ENCODE results near the gene PCDHGA10.
A peak's percentile ranks its signal among the peaks of the same experiment; 100 is the strongest.
"Not testable (repeated sequence)": the region's sequence is repeated elsewhere in the genome, so short reads cannot be mapped to it uniquely, and the experiment has no call there.

The PCDHGA10 gene

DNA sequence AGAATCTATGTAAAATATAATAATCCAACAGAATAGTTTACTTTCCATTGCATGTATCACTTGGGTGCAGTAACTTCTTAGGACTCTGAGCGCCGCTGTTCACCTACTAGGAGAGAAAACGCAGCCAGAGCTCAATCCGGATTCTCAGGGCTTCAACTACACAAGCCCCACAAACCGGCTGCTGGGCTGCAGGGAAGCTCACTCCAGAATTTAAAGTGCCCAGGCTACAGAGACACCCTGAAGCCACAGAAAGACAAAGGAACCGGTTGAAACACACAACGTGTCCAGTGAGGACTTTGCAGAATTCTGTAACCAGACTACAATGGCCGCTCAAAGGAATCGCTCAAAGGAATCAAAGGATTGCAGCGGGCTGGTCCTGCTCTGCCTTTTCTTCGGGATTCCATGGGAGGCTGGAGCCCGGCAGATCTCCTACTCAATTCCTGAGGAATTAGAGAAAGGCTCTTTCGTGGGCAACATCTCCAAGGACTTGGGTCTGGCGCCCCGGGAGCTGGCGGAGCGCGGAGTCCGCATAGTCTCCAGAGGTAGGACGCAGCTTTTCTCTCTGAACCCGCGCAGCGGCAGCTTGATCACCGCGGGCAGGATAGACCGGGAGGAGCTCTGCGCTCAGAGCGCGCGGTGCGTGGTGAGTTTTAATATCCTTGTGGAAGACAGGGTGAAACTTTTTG lies at the start of gene PCDHGA10:
PCDHGA10 (plus strand) TSS at position 134 of the 686 bp plus-strand sequence; CDS start at position 323, 189 bp downstream.
- FAIRE-seq, result peak; percentile 23
- DNase-seq (ENCODE audit: insufficient read length, low spot score), result peak; percentile 68

DNA sequence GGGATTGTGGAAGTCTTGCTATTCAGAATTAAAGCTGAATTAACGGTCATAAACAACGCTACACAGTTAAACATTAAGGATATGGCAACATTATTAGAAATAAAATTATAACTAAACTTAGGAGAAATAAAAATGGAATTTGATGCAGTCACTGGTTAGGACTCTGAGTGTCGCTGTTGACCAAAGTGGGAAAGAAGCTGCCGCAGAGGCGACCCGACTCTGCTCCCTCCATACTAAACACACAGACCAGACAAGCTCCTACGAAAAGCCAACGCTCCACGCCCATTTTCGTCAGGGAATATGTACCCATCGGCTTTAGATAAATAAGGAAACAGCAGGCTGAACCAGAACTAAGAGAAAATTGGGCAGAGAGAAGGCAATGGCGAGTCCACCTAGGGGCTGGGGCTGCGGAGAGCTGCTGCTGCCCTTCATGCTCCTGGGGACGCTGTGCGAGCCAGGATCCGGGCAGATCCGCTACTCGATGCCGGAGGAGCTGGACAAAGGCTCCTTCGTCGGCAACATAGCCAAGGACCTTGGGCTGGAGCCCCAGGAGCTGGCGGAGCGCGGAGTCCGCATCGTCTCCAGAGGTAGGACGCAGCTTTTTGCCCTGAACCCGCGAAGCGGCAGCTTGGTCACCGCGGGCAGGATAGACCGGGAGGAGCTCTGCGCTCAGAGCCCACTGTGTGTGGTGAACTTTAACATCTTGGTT lies 48.7 kb upstream of the PCDHGA10 start, which contains the start of gene PCDHGA5:
PCDHGA5 (plus strand) TSS at position 211 of the 709 bp plus-strand sequence; CDS start at position 380, 169 bp downstream.
- DNase-seq (ENCODE audit: insufficient read length, low spot score), result no peak
- FAIRE-seq, result no peak

DNA sequence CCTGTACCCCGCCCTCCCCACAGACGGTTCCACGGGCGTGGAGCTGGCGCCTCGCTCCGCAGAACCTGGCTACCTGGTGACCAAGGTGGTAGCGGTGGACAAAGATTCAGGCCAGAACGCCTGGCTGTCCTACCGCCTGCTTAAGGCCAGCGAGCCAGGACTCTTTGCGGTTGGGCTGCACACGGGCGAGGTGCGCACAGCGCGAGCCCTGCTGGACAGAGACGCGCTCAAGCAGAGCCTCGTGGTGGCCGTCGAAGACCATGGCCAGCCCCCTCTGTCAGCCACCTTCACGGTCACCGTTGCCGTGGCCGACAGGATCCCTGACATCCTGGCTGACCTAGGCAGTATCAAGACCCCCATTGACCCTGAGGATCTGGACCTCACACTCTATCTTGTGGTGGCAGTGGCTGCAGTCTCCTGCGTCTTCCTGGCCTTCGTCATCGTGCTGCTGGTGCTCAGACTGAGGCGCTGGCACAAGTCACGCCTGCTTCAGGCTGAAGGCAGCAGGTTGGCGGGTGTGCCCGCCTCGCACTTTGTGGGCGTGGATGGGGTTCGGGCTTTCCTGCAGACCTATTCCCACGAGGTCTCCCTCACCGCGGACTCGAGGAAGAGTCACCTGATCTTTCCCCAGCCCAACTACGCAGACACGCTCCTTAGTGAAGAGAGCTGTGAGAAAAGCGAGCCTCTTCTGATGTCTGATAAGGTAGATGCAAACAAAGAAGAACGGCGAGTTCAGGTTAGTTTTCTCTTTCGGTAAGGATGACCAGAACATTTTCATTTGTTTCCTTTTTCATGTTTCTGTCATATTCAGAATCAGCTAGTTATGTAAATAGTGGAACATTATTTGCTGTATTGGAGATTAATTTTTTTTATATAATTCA lies 46.5 kb upstream of the PCDHGA10 start:
- FAIRE-seq, result no peak
- DNase-seq (ENCODE audit: insufficient read length, low spot score), result no peak

DNA sequence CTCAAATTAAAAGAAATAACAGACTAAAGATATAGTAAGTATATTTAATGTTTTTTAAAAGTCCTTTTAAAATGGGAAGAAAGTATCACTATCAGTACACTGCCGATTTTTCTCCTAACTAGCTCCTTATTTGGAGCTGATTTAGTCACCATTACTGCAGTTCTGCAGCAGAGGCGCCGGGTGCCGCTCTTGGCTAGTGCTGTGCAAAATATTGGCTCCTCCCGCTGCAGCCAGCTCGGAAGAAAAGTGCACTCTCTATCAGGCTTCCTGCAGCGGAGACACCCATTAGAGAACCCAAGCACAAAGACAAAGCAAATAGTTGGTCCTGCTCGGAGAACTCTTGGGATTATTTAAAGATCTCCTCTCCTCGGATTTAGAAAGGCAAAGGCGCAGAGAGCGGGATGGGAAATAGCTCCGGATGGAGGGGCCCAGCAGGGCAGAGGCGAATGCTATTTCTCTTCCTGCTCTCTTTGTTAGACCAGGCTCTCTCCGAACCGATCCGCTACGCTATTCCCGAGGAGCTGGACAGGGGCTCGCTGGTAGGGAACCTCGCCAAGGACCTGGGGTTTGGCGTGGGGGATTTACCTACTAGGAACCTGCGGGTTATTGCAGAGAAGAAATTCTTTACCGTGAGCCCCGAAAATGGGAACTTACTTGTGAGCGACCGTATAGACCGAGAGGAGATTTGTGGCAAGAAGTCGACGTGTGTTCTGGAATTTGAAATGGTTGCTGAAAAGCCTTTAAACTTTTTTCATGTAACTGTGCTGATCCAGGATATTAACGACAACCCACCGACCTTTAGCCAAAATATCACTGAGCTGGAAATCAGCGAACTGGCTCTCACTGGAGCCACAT lies 42.6 kb upstream of the PCDHGA10 start, which contains the start of gene PCDHGB3:
PCDHGB3 (plus strand) TSS at position 249 of the 855 bp plus-strand sequence; CDS start at position 402, 153 bp downstream.
- FAIRE-seq (no peak), DNase-seq (ENCODE audit: insufficient read length, low spot score) (no peak)

DNA sequence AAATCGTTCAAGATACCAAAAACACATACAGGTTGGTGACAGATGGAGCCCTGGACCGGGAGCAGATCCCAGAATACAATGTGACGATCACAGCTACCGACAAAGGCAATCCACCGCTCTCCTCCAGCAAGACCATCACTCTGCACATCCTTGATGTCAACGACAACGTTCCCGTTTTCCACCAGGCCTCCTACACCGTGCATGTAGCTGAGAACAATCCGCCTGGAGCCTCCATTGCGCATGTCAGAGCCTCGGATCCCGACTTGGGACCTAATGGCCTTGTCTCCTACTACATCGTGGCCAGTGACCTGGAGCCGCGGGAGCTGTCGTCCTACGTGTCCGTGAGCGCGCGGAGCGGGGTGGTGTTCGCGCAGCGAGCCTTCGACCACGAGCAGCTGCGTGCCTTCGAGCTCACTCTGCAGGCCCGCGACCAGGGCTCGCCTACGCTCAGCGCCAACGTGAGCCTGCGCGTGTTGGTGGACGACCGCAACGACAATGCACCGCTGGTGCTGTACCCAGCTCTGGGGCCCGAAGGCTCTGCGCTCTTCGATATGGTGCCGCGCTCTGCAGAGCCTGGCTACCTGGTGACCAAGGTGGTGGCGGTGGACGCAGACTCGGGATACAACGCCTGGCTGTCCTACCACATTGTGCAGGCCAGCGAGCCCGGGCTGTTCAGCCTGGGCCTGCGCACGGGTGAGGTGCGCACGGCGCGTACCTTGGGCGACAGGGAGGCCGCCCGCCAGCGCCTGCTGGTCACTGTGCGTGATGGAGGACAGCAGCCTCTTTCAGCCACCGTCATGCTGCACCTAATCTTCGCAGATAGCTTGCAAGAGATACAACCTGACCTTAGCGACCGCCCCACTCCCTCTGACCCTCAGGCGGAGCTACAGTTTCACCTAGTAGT lies 41.0 kb upstream of the PCDHGA10 start:
- FAIRE-seq, result no peak
- no peak for DNase-seq (ENCODE audit: insufficient read length, low spot score)

DNA sequence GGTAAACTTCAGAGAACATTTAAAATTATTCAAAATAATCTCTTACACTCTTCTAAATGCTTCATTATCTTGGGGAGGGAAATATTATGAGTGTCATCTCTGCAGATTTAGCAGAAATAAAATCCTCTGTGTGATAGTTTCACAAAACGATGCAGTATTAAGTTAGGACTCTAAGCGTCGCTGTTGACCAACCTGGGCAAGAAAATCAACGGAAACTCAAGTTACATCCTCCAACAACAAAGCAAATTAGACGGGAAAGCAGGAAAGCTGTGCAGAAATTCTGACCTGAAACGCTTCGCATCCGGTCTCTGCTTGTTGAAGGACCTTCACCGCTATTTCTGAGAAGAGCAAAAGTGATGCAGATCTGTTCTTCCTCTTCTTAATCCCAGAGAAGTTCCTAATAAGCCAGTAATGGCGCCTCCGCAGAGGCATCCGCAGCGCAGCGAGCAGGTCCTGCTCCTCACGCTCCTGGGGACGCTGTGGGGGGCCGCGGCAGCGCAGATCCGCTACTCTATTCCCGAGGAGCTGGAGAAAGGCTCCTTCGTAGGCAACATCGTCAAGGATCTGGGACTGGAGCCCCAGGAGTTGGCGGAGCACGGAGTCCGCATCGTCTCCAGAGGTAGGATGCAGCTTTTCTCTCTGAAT lies 39.0 kb upstream of the PCDHGA10 start, which contains the start of gene PCDHGA6:
PCDHGA6 (plus strand) TSS at position 219 of the 645 bp plus-strand sequence; CDS start at position 412, 193 bp downstream.
- DNase-seq (ENCODE audit: insufficient read length, low spot score), result no peak
- no peak for FAIRE-seq

DNA sequence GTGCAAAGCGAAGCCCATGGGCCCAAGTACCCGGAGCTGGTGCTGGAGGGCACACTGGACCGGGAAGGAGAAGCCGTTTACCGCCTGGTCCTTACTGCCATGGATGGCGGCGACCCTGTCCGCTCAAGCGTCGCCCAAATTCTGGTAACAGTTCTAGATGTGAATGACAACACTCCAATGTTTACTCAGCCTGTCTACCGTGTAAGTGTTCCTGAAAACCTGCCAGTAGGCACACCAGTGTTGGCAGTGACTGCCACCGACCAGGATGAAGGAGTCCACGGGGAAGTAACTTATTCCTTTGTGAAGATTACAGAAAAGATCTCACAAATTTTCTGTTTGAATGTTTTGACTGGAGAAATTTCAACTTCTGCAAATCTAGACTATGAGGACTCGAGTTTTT lies 38.2 kb upstream of the PCDHGA10 start:
- no peak for DNase-seq (ENCODE audit: insufficient read length, low spot score)
- FAIRE-seq, result no peak

DNA sequence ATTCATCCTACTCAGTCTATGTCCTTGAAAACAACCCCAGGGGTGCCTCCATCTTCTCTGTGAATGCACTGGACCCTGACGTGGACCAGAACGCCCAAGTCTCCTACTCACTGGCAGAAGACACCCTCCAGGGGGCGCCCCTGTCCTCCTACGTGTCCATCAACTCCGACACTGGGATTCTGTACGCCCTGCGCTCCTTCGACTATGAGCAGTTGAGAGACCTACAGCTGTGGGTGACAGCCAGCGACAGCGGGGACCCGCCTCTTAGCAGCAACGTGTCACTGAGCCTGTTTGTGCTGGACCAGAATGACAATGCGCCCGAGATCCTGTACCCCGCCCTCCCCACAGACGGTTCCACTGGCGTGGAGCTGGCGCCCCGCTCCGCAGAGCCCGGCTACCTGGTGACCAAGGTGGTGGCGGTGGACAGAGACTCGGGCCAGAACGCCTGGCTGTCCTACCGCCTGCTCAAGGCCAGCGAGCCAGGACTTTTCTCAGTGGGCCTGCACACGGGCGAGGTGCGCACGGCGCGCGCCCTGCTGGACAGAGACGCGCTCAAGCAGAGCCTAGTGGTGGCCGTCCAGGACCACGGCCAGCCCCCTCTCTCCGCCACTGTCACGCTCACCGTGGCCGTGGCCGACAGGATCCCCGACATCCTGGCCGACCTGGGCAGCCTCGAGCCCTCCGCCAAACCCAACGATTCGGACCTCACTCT lies 37.2 kb upstream of the PCDHGA10 start:
- FAIRE-seq; DNase-seq (ENCODE audit: insufficient read length, low spot score): not testable (repeated sequence)

DNA sequence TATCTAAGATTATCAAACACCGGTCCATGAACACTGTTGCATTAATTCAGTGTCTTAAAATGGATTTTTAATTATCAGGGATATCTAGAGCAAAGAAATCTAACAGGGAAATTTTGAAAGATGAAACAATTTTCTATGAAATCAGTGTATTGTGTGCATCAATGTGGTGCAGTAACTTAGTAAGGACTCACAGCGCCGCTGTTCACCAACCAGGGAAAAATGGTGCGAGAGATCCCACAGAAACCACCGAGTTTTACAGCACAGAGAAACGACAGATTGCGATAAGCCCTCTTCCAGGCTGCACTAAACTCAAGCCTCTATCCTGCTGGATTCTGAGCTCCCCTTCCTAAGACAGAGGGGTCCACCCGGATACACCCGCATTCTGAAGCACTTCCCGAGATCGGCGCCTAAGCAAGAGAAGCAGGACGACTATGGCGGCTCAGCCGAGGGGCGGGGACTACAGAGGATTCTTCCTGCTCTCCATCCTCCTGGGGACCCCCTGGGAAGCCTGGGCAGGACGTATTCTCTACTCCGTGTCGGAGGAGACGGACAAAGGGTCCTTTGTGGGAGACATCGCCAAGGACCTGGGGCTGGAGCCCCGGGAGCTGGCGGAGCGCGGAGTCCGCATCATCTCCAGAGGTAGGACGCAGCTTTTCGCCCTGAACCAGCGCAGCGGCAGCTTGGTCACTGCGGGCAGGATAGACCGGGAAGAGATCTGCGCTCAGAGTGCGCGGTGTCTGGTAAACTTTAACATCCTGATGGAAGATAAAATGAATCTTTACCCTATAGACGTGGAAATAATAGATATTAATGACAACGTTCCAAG lies 30.1 kb upstream of the PCDHGA10 start, which contains the start of gene PCDHGA7:
PCDHGA7 (plus strand) TSS at position 274 of the 826 bp plus-strand sequence; CDS start at position 432, 158 bp downstream.
- DNase-seq (ENCODE audit: insufficient read length, low spot score) (no peak), FAIRE-seq (no peak)

DNA sequence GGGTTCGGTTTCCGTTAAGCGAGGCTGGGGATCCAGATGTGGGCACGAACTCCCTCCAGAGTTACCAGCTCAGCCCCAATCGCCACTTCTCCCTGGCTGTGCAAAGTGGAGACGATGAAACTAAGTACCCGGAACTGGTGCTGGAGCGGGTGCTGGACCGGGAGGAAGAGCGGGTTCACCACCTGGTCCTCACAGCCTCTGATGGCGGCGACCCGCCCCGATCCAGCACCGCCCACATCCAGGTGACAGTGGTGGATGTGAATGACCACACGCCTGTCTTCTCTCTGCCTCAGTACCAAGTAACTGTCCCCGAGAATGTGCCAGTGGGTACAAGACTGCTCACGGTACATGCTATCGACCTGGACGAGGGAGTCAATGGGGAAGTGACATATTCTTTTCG lies 29.4 kb upstream of the PCDHGA10 start:
- FAIRE-seq, result no peak
- no peak for DNase-seq (ENCODE audit: insufficient read length, low spot score)

DNA sequence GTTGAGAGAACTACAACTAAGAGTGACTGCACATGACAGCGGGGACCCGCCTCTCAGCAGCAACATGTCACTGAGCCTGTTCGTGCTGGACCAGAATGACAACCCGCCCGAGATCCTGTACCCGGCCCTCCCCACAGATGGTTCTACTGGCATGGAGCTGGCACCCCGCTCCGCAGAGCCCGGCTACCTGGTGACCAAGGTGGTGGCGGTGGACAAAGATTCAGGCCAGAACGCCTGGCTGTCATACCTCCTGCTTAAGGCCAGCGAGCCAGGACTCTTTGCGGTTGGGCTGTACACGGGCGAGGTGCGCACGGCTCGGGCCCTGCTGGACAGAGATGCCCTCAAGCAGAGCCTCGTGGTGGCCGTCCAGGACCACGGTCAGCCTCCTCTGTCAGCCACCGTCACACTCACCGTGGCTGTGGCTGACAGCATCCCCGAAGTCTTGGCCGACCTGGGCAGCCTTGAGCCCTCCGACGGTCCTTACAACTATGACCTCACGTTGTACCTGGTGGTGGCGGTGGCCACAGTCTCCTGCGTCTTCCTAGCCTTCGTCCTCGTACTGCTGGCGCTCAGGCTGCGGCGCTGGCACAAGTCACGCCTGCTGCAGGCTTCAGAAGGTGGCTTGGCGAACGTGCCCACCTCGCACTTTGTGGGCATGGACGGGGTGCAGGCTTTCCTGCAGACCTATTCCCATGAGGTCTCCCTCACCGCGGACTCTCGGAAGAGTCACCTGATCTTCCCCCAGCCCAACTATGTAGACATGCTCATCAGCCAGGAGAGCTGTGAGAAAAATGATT lies 28.1 kb upstream of the PCDHGA10 start:
- no peak for FAIRE-seq
- DNase-seq (ENCODE audit: insufficient read length, low spot score), result no peak

DNA sequence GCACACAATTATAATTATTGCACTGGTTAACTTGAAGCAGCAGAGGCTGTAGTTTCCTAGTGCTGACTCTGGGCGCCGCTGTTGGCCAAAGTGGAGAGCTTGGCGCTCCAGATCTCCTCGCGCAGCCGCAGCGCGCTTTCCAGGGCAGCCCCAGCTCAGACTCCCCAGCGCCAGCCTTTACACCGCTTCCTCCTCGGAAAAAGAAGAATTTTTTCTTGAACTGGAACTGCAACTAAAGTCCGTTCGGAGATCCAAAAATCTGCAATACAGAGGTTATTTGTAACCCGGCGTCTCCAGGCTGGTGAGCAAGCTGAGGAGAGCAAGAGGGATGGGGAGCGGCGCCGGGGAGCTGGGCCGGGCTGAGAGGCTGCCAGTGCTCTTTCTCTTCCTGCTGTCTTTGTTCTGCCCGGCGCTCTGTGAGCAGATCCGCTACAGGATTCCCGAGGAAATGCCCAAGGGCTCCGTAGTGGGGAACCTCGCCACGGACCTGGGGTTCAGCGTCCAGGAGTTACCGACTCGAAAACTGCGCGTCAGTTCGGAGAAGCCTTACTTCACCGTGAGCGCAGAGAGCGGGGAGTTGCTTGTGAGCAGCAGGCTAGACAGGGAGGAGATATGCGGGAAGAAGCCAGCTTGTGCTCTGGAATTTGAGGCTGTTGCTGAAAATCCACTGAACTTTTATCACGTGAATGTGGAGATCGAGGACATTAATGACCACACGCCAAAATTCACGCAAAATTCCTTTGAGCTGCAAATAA lies 25.1 kb upstream of the PCDHGA10 start, which contains the start of gene PCDHGB4:
PCDHGB4 (plus strand) TSS at position 142 of the 755 bp plus-strand sequence; CDS start at position 329, 187 bp downstream.
- FAIRE-seq, result peak; percentile 87

DNA sequence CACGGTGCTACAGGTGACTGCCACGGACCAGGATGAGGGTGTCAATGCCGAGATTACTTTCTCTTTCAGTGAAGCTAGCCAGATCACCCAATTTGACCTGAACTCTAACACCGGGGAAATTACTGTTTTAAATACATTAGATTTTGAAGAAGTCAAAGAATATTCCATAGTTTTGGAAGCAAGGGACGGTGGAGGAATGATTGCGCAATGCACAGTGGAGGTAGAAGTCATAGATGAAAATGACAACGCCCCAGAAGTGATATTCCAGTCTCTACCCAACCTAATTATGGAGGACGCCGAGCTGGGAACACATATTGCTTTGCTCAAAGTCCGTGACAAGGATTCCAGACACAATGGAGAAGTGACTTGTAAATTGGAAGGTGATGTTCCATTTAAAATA lies 24.1 kb upstream of the PCDHGA10 start:
- DNase-seq (ENCODE audit: insufficient read length, low spot score) (no peak), FAIRE-seq (no peak)

More for the DNA sequence above, 25.1 kb upstream of the PCDHGA10 start, which contains the start of gene PCDHGB4:
- not testable (repeated sequence) for DNase-seq (ENCODE audit: insufficient read length, low spot score)

DNA sequence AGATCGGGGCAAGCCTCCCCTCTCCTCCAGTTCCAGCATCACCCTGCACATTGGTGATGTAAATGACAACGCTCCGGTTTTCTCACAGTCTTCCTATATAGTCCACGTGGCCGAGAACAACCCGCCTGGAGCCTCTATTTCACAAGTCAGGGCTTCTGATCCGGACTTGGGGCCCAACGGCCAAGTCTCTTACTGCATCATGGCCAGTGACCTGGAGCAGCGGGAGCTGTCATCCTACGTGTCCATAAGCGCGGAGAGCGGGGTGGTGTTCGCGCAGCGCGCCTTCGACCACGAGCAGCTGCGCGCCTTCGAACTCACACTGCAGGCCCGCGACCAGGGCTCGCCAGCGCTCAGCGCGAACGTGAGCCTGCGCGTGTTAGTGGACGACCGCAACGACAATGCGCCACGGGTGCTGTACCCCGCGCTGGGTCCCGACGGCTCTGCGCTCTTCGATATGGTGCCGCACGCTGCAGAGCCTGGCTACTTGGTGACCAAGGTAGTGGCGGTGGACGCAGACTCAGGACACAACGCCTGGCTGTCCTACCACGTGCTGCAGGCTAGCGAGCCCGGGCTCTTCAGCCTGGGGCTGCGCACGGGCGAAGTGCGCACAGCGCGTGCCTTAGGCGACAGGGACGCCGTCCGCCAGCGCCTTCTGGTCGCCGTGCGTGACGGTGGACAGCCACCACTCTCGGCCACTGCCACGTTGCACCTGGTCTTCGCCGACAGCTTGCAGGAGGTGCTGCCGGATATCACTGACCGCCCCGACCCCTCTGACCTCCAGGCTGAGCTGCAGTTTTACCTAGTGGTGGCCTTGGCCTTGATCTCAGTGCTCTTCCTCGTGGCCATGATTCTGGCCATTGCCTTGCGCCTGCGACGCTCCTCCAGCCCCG lies 23.4 kb upstream of the PCDHGA10 start:
- no peak for FAIRE-seq
- no peak for DNase-seq (ENCODE audit: insufficient read length, low spot score)
